H4 (cell line): ENCODE measurements around the gene CACNA1C. TPM values are rescaled to one million over a fixed set of nuclear protein-coding genes. Genes with fewer than 3 reads are reported as not detected.

ENCODE experiments used
- DNase-seq: peaks from one replicate; pipeline ENCODE4 v3.0.0-alpha.2; 2015; ENCODE audit warnings: low spot score
- total RNA-seq: library from RNA; depleted of rRNA; stranded (reverse); fragments of >200 nt; shearing (Covaris generic); gene quantifications from 2 replicates; pipeline ENCODE4 v1.2.3, GENCODE V29; 2014

Gene CACNA1C
- total RNA-seq, 1 experiment from 2014 or later, result 1.5 TPM

DNA sequence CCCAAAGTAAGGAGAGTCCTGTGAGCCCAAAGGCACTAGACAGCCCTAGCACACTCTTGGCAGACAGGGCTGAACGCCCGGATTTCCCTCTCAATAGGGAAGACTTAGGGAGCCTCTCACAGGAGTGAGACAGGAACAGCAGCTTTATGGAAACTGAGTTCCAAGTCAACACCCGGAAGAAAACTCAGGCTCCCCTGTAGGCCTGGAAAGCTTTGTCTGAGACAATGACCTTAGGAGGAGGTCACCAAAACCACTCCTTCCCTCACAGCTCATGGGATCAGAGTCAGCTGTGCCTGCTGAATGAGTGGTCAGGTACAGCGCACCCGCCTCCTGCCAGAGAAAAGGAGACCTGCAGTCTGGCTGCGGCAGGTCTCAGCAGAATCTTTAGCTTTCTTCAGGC, 229.5 kb downstream of the CACNA1C start:
- DNase-seq, result no peak

DNA sequence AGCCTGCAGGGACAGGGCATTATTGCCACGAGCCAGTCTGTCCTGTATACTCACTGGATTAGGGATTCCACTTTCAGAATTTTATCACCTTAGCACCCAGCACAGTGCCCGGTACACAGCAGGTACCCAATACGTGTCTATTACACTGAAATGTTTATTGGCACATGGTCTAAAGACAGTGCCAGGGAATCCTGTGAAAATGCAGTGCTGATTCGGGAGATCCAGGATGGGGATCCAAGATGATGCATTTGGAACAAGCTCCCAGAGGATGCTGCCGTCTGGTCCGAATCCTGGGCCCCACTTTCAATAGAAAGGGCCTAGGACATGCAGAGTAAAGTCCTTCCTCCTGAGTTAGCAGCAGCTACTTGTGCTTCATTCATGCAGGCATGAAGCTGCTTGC, 230.7 kb downstream of the CACNA1C start:
- DNase-seq, result no peak

DNA sequence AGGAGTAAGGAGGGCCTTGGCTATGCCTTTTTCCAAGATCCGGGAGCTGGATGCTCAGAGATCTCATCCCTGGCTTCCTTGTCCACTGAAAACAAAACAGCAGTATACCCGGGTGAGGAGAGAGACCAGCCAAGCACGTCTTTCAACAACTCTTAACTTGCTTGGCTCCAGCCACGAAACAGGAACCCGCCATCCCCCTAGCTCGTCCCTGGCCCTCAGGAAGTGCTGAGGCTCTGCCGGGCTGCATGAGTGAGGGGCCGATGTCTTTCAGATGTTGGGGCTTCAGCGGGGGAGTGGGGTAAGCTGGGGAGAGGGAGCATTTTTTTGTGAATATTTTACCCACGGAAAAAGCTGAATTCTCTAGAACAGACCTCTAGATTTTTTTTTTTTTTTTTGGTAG, 231.1 kb downstream of the CACNA1C start:
- peak; percentile 50 for DNase-seq

DNA sequence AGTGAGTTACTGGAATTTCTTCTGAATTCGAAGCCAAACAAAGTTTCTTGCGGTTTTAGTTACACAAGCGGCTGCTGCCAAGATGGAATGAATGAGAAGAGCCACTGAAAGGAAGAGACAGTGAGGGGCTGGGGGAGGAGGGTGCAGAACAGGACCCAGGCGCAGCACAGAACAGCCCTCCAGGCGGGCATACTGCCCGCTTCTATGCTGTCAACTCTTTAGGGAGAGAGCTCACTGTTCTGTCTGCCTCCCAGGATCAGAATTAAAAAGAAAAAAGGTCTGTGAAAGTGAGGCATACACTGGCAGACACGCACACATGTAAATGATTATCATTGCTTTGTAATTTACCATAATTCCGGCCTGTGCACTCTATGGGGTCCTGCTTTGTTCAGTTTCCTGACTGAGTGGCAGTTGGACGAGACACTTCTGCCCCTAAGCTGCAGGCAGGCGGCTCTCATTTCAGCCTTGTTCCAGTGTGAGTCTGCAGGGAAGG, 231.6 kb downstream of the CACNA1C start:
- peak; percentile 79 for DNase-seq

DNA sequence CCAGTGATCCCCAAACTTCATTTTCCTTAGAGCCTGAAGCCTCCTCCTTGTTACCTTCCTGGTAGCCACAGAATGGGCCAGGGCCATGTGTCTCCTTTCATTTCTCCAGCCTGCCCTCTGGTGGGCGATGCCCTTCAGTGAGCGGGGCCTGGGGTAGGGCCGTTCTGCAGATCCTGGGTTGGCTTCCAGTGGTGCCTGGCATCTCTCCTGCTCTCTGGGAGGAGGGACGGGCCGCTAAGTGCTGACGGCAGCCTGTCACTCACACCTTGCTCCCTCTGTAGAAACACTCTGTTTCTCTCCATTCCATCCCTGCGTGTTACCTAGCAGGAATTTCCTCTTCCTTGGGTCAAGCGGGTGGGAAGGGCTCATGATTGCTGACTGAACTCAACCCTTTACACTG, 232.1 kb downstream of the CACNA1C start:
- DNase-seq, result peak; percentile 90

DNA sequence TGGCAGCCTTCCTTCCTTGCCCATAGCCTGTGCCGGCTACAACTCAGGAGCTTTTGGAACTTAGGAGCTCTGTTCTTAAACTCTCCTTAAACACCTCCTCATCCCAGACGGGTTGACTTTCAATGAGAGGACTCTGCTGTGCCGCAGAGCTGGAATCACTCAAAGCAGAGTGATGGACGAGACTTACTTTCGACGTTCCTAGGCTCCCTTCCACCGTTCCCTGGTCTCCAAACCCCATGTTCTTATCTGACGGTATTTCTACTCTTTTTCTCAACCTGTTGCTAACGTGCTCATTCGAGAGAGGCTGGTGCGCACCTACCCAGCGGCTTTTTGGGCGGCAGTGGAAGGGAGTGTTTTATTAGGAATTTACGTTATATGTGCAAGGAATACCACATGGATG, 232.7 kb downstream of the CACNA1C start:
- DNase-seq, result no peak

DNA sequence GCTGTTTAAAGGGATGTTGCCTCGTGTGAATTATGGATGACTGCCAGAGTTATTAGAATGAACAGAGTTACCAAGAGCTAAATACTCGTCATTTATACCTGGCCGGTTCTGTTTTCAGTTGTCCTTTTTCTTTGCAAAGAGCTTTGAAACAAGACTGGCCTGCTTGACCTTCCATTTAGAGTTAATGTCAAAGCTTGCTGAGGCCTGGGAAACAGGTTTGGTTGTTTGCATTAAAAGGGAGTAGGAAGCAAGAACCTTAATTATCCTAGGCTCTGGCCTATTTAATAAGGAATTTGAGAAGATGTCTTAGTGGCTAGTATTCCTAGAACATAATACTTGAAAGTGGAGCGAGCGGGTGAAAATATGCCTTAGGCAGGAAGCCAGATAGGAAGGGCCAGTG, 233.3 kb downstream of the CACNA1C start:
- DNase-seq, result no peak

DNA sequence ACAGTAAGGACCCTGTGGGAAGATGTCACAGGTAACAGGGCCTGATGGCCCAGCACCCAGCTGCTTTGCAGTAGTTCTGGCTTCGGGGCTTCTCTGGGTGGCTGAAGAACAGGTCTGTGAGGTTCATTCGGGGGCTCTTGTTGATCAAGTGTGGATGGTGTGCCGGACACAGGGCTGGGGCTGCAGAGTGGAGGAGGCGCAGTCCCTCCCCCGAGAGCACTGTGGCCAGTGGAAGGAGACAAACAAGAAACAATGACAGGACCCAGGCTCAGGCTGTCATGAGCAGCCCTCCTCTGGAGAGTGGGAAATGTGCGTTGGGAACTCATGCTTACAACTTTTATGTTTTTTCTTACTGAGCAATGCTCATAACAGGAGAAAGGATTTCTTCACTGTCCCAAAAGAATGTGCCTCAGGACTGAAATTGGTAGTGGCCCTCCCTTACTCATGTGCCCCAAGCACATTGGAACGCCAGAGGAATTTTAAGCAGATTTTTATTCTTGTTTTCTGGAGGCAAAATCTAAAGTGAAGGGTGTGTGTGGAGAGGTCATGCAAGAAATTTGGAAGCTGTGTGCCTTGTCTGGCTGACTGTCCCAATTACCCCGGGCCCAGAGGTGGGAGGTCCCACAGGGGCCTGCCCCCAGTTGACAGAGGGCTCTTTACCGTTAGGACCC, 233.8 kb downstream of the CACNA1C start:
- DNase-seq, result no peak

DNA sequence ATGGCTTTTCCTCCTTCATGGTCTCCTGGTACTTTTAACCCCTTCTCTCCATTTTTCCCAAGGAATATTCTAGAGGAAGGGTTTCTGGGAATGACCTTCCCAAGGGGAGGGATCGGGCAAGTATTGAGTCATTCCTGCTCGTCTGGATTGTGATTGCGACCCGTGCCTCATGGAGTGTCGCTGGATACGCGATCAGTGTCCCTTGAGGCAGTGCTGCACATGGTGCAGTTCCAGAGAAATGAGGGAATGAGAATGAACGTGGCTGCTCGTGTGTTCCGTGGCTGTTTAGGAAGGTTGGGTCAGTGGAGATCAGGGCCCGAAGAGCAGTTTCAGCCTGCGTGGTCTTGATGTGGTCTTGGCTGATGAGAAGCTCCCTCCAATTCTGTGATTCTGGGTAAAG, 234.4 kb downstream of the CACNA1C start:
- DNase-seq, result no peak

DNA sequence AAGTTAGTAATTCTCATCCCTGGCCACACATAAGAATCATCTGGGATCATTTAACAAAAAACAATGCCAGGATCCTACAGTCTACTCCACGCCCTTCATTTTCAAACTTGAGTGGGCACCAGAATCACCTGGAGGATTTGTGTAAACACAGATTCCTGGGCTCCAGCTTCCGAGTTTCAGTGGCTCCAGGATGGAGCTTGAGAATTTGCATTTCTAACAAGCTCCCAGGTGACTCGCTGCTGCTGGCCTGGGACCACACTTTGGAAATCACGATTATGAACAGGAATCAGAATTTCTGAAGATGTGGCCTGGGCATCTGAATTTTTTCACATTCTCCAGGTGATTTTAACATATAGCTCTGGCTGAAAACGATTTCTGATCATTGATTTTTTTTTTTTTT, 234.8 kb downstream of the CACNA1C start:
- no peak for DNase-seq

DNA sequence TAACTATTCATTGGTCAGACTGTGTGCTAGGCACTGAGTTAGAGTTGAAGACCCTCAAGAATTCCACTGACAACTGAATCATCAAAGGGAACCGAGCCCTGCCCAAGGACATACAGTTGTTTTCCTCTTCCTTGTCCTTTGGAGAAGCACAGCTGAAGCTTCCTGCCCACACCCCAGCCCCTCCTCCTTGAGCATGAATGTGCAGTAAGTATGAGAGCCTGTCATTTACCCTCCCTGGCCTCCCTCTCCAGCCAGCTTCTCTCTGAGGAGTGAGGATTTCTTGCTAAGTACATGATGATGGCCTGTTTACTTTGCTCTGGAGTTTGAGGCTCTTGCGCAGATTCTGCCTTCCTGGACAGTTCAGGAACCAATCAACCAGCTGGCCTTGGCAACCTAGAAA, 235.2 kb downstream of the CACNA1C start:
- peak; percentile 62 for DNase-seq

DNA sequence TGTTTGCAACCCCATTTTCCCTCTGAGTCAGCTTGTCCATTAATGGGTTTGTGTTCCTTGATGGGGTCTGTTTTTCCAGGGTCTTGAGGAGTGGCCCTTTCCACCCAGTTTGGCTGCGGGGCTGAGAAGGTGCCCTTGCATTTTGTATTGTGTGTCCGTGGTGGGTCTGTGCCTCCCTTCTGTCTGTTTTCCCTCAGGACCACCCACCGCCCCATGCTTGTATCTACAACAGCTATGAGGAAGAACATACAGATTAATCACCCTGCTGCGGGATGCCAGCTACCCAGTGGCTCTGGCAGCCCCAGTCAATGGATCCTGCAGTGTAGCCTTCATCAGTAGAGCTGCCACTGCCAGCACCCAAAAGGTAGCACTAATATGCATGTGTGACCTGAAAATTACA, 235.7 kb downstream of the CACNA1C start:
- DNase-seq, result no peak

DNA sequence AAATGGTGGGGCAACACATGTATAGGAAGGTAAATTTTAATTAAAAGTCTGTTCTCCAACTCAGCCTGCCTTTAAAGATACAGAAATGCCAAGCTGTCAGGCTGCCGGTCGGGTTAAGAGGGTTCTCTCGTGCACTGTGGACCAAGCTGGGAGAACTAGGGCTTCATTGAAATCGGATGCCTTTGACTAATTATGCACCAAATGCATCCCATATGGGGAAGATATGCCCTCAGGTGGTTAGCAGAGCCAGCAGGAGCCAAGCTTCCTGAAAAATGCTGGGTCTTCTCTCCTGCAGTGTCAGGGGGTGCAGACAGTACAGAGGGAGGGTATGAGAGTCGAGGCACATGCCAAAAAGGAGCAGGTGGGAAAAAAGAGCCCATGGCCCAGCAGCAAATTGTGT, 236.1 kb downstream of the CACNA1C start:
- DNase-seq, result no peak

DNA sequence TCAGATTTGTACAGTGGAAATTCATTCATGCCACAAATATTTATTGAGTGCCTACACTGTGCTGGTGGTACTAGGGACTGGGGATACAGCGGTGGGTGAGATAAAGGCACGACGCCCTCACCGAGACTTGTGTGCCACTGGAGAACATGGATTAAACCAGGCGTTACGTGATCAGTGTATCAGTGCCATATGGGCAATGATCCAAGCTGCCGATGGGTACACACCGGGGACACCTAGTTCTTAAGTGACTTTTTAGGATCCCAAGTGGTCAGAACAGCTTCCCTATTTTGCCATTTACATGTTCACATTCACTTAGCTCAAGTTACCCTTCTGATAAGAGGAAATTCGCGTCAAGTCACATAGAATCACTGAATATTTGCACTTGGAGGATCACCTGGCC, 236.7 kb downstream of the CACNA1C start:
- DNase-seq, result no peak

DNA sequence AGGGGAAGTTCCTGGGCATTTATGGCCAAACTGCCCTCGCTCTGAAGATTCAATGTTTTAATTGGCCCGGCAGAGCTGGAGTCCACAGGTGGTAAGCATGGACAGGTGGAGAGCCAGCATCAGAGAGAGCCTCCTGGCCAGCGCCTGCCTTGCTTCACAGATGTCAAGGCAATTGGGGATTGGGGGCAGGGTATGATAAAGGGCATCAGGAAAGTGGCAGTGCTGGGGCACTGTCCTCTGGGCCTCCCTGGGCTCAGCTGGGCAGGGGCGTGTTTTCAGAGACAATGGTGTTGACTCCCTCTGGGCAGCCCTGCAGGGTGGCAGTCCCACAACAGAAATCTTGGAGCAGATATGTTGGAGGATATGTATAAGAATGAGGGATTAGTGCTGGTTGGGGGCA, 237.3 kb downstream of the CACNA1C start:
- no peak for DNase-seq

DNA sequence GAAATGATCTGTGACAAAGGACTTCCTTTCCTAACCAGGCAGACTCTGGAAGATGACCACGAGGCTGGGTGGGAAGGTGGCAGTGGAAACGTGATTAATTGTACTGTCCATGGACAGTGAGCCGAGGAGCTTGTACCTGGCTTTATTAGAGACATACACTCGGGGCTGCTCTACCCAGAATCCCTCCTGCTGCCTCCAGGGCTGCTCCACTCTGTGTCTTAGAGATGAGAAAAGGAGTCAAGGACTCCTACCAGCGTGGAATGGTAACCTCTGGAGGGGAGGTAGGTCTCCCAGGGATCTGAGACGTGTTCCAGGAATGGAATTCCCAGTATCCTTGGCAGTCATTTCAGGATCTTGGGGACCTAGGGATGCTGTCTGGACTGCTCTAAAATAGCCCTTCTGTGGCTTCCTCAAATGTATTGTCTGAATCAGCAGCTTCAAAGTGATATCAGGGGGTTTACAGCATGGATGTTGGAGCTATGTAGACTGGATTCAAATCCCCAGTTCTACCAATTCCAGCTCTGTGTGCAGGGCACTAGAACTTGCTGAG, 237.8 kb downstream of the CACNA1C start:
- no peak for DNase-seq

DNA sequence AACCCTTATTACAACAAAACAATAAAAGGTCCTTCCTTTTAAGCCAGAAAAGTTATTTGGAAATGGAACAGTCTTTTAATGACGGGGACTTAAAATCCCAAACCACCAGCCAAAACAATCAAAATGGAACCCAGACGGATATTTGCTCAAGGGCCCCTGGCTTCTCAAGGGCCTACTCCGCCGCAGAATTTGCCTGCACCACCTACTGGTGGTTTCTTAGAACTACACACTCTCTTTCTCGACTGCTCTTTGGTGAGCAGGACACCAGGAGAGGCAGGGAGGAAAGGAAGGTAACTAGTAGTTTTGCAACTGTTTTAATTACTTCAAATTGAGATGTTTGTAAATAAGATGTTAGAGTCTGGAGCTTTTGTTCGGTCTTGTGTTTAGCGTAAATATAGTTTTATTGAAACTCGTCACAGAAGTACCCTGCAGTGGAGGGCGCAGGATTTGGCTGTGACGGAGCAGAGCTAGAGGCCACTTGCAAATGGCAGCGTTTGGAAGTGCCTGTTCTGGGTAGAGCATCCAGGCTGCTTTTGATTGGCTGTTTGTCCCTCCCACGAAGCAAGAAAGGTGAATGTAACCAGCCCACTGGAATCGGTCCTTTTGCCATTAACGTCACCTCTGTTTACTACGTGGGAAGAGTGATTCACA, 238.5 kb downstream of the CACNA1C start:
- peak; percentile 64 for DNase-seq

DNA sequence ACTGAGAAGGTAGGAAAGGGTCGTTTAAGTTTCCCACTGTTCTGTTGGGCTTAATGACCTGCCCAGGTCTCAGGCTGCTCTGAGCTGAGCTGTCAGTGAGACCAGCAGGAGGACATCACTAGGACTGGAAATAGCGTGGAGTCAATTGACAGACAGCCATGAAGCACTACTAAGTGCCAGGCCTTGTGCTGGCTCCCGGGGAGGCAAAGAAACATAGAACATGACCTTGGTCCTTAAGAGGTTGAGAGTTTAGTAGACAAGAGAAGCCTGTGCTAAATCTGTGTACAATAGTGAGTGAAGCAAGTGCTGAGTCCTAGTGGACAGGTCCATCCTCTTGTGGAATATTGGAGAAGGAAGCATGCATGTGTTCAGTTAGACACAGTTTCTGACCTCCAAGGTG, 239.2 kb downstream of the CACNA1C start:
- no peak for DNase-seq

DNA sequence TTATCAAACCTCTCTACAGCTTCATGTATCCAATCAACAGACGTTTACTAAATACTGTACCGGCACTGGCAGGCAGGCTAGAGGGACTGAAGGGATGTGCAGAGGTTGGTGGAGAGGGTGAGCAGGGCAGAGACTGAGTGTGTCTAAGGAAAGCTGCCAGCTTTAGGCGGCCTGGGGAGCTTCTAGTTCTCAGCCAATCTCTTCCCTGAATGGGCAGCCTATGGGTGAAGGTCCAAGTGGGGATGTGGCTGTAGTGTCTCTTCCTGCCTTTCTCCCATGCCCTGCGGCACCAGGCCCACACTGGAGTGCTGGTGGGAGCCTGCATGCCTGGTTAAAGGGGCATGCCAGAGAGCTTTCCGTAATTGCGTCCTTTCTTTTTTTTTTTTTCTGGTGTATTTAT, 239.8 kb downstream of the CACNA1C start:
- no peak for DNase-seq

DNA sequence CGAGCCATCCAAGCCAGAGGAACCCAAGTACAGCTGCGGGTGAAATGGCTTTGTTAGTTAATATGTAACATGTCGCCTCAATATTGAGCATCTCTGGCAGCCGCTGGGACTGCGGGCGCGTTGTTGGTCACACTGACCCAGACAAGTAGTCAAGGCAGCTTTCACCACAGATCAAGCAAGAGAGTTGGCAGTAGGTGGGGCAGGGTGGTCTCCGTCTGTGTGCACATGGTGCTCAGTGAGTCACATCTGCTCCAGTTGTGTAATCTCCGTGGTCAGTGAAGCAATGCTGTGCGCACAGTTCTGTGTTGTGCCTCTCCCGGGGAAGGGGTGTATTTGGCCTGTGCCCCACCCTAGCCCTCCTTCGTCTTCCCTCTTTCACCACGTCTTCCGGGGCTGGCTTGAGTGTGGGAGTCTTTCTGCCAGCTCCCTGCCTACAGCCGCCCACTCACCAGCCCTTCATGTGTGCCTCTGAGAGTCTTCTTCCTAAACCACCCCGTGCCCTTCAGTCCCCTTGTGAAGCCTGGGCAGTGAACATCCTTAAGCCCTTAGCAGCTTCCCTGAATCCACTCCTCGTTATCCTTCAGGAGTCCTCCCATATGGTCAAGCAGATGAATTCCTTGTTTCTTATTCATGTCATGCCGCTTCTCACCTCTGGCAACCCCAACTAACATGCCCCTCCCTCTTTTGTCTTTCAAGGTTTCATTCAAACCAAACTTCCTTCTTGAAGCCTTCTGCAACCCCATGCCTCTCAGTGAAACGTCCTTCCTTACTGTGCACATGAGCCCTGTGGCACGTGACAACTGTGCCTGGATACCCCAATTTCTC, 242.1 kb downstream of the CACNA1C start:
- DNase-seq, result peak; percentile 42

DNA sequence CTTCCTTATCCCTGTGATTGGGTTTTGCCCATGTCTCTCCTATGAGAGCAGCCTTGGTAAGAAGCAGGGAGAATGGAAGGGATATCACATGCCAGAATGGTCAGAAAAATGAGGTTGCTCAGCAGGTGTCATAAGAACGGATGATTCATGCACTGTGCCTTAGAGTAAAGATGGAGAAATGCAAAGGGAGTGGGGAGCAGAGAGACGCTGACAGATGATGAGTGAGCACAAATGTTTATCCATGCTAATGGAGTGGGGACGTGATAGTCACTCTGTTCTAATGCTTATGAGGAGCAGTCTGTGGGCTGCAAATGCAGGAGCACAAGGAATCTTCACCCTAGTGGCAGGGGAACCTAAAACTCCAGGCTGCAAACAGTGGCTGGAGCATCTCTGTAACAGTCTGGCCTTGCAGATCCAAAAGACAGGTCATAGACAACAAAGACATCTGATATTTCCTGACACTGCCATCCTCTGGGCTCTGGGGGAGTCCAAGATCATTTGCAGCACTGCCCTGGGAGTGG, 243.2 kb downstream of the CACNA1C start:
- peak; percentile 45 for DNase-seq

DNA sequence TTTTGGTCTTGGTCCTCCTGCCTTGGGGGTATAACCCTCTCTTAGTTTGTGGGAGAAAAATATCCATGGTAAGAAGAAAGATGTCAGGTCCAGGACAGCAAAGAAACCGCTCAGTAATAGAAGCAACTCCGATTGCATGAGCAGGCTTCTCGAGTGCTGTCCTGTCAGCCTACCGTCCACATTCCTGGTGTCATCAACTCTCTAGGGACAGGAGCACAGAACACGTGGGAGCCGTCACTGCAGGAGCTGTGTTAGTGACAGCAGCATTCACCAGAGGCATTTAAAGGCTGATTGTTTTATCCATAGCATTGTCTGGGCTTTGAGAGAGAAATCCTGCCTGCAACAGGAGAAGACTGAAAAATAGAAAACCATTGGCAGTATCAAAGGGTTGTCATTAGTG, 244.2 kb downstream of the CACNA1C start:
- no peak for DNase-seq
